ENCODE measurements around the gene SEMA3A.
"Not testable (repeated sequence)": the region's sequence is repeated elsewhere in the genome, so short reads cannot be mapped to it uniquely, and the experiment has no call there.

SEMA3A gene

GRCh38 chr7:84108787-84109186 is 85.8 kb downstream of the SEMA3A start:
- no peak for DNase-seq (ENCODE audit: low read depth)

GRCh38 chr7:84108119-84108518 is 86.5 kb downstream of the SEMA3A start:
- no peak for DNase-seq (ENCODE audit: low read depth)

DNA sequence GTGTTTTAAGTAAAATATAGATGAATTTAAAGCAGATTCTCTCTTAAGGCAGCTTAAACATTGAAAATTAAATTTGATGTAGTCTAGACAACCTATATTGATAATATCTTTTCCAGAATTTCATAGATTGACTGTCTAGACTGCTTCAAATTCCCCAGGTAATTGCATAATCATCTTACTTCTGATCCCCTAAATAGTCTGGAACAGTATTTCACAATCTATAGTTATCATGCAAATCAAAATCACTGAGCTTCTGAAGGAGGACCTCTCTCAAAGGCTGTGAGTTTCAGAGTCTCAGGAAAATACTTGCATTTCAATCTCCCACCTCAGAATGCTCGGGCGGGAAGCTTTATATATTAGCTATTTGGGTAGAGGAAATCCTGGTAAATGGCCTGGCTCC is 87.3 kb downstream of the SEMA3A start:
- no peak for DNase-seq (ENCODE audit: low read depth)

DNA sequence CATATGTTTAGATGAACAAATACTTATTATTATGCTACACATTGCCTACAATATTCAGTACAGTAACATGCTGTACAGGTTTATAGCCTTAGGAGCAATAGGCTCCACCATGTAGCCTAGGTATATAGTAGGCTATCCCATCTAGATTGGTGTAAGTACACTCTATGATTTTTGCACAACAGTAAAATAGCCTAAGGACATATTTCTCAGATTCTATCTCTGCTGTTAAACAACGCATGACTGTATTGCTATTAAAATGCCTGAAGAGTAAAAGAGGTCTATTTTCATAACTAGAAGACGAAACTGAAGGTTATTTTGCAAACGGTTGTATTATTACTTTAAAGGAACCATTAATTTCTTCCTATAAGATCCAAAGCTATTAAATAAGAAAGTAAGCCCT is 88.3 kb downstream of the SEMA3A start:
- DNase-seq (ENCODE audit: low read depth): no peak

DNA sequence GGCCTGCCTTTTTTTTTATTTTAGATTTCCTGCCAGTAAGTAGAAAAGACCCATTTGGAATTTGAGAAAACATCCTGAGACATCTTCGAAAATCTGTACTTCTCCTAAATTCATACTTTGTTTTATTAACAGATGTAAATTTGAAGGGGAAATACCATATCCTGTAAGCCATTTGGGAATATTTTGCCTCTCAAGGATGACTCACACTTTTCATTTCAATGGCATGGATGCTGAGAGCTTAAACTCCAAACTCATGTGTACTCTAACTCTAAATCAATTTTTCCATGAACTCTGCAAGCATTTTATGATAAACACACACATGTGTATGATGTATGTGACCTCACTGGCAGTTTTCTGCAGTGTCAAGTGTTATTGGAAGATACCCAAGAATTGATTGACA is 89.0 kb downstream of the SEMA3A start:
- DNase-seq (ENCODE audit: low read depth): peak; percentile 24

- no peak for DNase-seq (ENCODE audit: low read depth)
These were observed 89.8 kb downstream of the SEMA3A start for GRCh38 chr7:84104826-84105225.

GRCh38 chr7:84102213-84102612 is 92.4 kb downstream of the SEMA3A start:
- DNase-seq (ENCODE audit: low read depth): no peak

GRCh38 chr7:84100866-84101265 is 93.7 kb downstream of the SEMA3A start:
- DNase-seq (ENCODE audit: low read depth): no peak

- DNase-seq (ENCODE audit: low read depth): no peak
These were observed 98.6 kb downstream of the SEMA3A start for GRCh38 chr7:84095971-84096370.

GRCh38 chr7:84092207-84092606 is 102.4 kb downstream of the SEMA3A start:
- no peak for DNase-seq (ENCODE audit: low read depth)

DNA sequence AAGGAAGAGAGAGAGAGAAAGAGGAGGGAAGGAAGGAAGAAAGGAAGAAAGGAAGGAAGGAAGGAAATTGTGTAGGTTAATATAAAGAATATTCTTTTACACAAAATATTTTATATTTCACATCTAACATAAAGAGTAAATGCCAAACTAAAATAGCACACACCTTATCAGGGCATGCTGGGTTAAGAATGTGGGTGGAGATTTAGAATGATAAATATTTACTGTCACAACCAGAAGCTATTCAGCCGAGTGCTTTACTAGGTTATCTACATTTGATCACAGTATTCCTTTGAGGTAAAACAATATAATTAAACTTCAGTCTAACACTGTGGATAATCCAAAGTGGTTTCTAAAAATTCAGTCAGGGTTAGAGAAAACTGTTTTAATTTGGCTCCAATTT is 103.3 kb downstream of the SEMA3A start:
- DNase-seq (ENCODE audit: low read depth): no peak

DNA sequence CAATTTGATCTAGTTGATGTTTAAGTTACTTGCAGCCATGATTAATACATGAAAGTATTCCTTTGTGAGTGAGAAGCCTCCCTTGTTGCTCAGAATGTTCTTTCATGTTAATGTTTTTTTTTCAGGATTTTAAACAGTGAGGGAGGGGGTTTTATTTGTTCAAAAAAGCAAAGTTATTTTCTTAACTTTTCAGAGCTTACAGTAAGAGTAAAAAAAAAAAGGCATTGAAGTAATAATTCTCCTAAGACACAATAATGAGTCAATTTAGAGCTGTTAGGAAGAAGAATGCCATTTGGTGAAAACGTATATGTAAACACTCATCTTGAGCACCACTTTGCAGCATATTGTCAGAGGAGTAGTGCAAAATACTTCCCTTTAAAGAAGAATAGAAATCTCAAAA is 105.8 kb downstream of the SEMA3A start:
- DNase-seq (ENCODE audit: low read depth): no peak

DNA sequence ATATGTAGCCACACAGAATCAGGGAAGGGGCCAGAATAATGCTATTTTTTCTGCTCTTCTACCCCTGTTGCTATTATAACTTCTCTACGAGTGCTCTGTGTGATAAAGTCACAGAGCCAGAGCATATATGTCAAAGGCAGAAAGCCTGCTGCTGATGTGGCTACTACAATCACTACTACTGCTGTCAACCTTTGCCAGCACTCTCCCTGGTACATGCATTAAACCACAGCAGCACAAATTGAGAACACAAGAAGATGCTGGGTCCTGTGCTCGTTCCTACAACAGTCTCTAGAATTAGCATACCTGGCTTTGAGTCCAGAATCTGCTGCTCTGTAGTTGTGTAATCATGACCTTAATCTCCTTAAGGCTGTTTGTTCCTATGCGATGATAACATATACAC is 108.6 kb downstream of the SEMA3A start:
- no peak for DNase-seq (ENCODE audit: low read depth)

DNA sequence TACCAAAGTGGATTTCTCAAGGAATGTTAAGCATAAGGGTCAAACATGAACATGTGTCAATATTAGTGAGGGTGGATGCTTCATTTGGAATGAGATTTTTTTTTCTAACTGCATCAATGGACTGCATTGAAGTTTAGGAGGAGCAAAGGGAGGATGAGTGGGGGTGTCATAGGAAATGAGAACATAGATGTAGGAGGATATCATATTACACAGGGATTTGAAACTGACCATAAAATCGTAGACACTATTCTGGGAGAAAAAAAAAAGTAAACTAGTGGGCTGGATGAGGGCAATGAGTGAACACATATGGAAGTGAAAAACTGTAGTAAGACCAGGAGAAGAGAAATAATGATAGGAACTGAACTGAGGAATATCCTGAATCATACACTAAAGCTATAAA is 109.4 kb downstream of the SEMA3A start:
- peak; percentile 14 for DNase-seq (ENCODE audit: low read depth)

DNA sequence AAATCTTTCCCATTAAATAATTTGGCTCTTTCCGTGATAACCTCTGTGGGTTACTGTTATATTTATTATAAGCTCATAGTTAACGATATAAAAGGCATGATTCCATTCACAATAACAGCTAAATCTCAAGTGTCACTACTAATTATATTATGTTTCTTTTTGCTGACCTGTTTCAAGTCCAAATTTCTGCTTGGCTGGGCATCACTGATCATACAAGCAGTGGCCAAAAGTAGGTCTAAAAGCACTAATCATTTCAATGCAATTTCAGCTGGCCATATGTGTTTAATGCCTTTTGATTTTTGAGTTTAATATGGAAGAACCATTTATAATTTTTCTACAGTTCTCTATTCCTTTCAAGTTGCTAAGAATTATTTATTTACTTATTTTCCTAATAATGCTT is 110.7 kb downstream of the SEMA3A start:
- DNase-seq (ENCODE audit: low read depth): no peak

- DNase-seq (ENCODE audit: low read depth): no peak
These were observed 112.5 kb downstream of the SEMA3A start for GRCh38 chr7:84081973-84082522.

- no peak for DNase-seq (ENCODE audit: low read depth)
These were observed 117.3 kb downstream of the SEMA3A start for GRCh38 chr7:84077336-84077735.

DNA sequence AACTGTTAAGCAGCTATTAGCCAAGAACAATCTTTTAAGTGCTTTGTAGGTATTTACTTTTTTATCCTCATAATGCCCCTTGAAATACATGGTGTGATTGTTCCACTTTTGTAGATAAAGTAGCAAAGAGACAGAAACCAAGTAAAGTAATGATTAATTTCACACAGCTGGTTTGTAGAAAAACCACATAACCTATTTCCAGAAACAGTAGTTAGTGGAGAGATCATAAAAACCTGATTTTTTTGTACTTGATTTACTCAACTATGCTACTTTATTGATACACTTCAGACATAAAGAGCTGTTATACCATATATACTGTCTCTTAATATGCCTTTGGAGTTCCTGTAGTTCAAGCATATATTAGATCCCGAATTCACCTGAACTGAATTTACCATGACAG is 118.4 kb downstream of the SEMA3A start:
- DNase-seq (ENCODE audit: low read depth): no peak

DNA sequence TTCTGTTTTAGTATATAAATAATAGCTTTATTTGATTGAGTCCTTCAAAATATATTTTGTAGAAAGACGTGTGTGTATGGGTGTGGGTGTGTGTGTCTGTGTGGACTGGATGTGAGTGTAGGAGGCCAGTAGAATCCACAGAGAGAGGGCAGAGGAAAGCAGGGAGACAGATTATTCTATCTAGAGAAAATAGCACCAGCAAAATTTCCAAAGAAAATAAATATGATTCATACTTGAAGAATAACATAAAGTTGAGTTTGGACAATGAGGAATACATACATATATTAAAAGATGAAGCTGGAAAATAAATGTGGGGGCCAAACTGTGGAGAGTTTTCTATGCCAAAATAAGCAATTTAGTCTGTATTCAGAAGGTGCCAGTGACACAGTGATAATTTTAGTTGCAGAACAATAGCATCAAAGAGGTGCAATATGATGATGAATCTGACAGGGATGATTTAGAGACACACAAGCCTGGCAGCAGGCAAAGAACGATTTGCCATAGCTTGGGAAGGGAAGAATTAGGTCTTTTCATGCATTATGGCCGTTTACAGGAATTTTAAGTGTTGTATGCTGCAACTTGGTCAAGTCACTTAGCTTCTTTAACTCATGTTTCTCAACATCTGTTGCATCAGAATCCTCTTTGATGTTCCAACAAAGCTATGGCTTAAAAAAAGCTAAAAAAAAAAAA is 121.3 kb downstream of the SEMA3A start:
- DNase-seq (ENCODE audit: low read depth): peak; percentile 17

DNA sequence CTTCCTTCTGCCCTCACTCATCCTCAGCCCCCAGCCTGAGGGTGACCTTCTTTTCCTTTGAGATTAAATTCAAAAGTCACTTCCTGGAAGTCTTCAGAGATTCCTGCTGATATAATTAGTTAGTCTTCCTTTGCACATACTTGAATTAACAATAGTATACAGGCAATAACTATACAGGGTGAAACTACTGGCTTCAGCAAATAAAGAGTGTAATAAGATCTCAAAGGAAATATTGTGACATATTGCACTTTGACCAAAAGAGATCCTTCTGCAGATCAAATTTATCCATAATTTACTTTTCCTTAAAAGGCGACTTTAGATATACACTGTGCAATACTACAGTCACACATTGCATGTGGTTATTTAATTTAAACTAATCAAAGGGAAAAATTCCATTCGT is 123.8 kb downstream of the SEMA3A start:
- DNase-seq (ENCODE audit: low read depth): no peak

- DNase-seq (ENCODE audit: low read depth): no peak
These were observed 124.5 kb downstream of the SEMA3A start for GRCh38 chr7:84069999-84070500.

DNA sequence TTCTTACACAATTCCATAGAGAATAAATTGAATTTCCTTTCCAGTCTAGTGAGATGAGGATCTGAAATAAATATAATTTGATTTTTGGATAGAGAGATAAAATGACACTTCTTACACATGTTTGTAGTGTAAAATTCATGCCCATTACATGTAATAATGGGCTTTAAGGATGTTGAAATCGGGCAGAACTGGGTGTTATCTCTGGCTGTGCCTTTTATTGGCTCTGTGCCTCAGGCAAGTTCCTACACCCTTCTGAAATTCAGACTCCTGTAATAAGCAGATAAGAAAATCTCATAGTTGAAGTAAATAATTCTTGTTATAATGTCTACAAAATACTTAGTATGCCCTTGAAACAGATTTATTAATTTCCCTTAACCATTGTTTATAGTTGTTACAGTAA is 125.6 kb downstream of the SEMA3A start:
- no peak for DNase-seq (ENCODE audit: low read depth)

GRCh38 chr7:84062489-84062901 is 132.1 kb downstream of the SEMA3A start:
- not testable (repeated sequence) for DNase-seq (ENCODE audit: low read depth)

GRCh38 chr7:84060760-84061261 is 133.8 kb downstream of the SEMA3A start:
- no peak for DNase-seq (ENCODE audit: low read depth)

Measured in GM04504 (cell line).